Caco-2 (cell line): Measurements from ENCODE around the gene FAM124A. TPM values are rescaled to one million over a fixed set of nuclear protein-coding genes. Genes with fewer than 3 reads are reported as not detected.

Experiments used
- BruUV-seq: library from RNA; stranded (reverse); fragments of 400-500 nt; replicated peaks from 2 replicates; lab custom pipeline; 2021; lab: Mats Ljungman, UMichigan
- CTCF ChIA-PET: fragments of 300-600 bp; sonication (Branson Sonifier 250); formaldehyde crosslinking; loops from one replicate; lab custom pipeline; 2022; ENCODE audit warnings: antibody characterized with exemption; lab: Charles Lee
- POLR2A ChIA-PET: fragments of 300-600 bp; sonication (Branson Sonifier 250); formaldehyde crosslinking; loops from one replicate; lab custom pipeline; 2022; ENCODE audit warnings: antibody characterized with exemption; lab: Charles Lee
- DNase-seq, 2 experiments: peaks; one replicate each; pipeline versions ENCODE4 v3.0.0 to v3.0.0-alpha.2; 2020 to 2022
- H3K27me3 ChIP-seq: replicated peaks from 2 replicates; pipeline ENCODE4 v1.6.0; 2011; ENCODE audit warnings: low read length; ENCODE audit not compliant: control insufficient read depth, insufficient read depth
- H3K36me3 ChIP-seq: 2 replicates; pipeline ENCODE4 v1.5.1; 2011; ENCODE audit warnings: low read length; ENCODE audit not compliant: control insufficient read depth, insufficient read depth
- H3K4me1 ChIP-seq: fragments of 250-450 bp; sonication (Bioruptor Pico); 2 replicates; pipeline ENCODE4 v1.5.1; 2020; ENCODE audit warnings: mild to moderate bottlenecking
- H3K4me3 ChIP-seq: 2 replicates; pipeline ENCODE4 v1.5.1; 2011; ENCODE audit warnings: low read depth, mild to moderate bottlenecking, control low read depth, low read length
- H3K9me3 ChIP-seq: fragments of 250-450 bp; sonication (Bioruptor Pico); 2 replicates; pipeline ENCODE4 v1.5.1; 2020; ENCODE audit warnings: mild to moderate bottlenecking, moderate library complexity
- H3K27ac Mint-ChIP-seq: one replicate; pipeline ENCODE4 v1.8.0; 2022; ENCODE audit warnings: mixed read lengths; ENCODE audit not compliant: unreplicated experiment
- H3K27me3 Mint-ChIP-seq: one replicate; pipeline ENCODE4 v1.8.0; 2022; ENCODE audit warnings: mixed read lengths; ENCODE audit not compliant: insufficient read depth, unreplicated experiment
- H3K36me3 Mint-ChIP-seq: one replicate; pipeline ENCODE4 v1.8.0; 2022; ENCODE audit warnings: mild to moderate bottlenecking, mixed read lengths; ENCODE audit not compliant: insufficient read depth, unreplicated experiment
- H3K4me1 Mint-ChIP-seq: one replicate; pipeline ENCODE4 v1.8.0; 2022; ENCODE audit warnings: low read depth, mixed read lengths; ENCODE audit not compliant: unreplicated experiment
- H3K4me3 Mint-ChIP-seq: one replicate; pipeline ENCODE4 v1.8.0; 2022; ENCODE audit warnings: mild to moderate bottlenecking, moderate library complexity, mixed read lengths; ENCODE audit not compliant: unreplicated experiment
- H3K9me3 Mint-ChIP-seq: one replicate; pipeline ENCODE4 v1.8.0; 2022; ENCODE audit warnings: mixed read lengths; ENCODE audit not compliant: unreplicated experiment
- intact Hi-C: fragments of 100-400 bp; cut with micrococcal nuclease; formaldehyde crosslinking; loops from one replicate; pipeline ENCODE4 v1.10.0; 2022; ENCODE audit not compliant: unreplicated experiment
- total RNA-seq: library from RNA; stranded (reverse); gene quantifications from 2 replicates; pipeline ENCODE4 v1.2.3, GENCODE V29; 2022
- TF ChIP-seq, protein P1 (sequence below), 2 experiments: fragments of 200-600 bp in 1 of 2; IDR thresholded peaks; 1 replicate in 1 of 2; 2 replicates in 1 of 2; pipeline versions ENCODE4 v1.5.1 to v1.8.0; 2011 to 2022; ENCODE audit warnings: antibody characterized with exemption in 1 of 2, control low read depth in 1 of 2, inconsistent platforms in 1 of 2, low read depth in 1 of 2, low read length in 1 of 2, mild to moderate bottlenecking in 1 of 2, moderate library complexity in 1 of 2; ENCODE audit not compliant: insufficient read depth in 1 of 2, severe bottlenecking in 1 of 2, unreplicated experiment in 1 of 2

Gene FAM124A
- total RNA-seq, 1 experiment from 2014 or later: 0.52 TPM

DNA sequence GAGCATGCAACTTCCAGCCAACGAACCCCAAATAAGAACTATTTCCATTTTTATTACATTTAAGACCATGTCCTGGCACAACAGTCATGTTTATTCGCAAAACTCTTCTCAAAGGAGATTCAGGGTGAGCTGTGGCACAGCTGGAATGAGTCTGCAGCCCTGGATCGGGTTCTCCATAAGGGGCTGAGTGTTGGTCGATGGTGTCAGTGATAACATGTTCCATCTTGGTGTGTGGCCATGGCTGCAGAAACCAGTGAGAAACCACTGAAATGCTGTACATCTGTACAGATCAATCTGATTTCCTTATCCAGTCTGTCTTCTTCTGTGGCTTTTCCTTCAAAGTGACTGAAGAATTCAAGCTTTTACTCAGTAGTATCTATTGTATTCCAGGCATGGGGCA, 15.2 kb downstream of the FAM124A start:
- intact Hi-C loops: no loop called here
- ChIA-PET CTCF (no interaction called here), POLR2A (no interaction called here)
- H3K27me3 ChIP-seq: no peaks in the 10 kb centered on the region; the same call in none of the 2 replicates
- Mint-ChIP-seq H3K36me3 (no peaks in the 10 kb centered on the region), H3K4me1 (no peaks in the 10 kb centered on the region), H3K27ac (no peak overlapping the region), H3K4me3 (no peak overlapping the region), H3K27me3 (peaks cover 8% of the 10 kb centered on the region), H3K9me3 (no peaks in the 10 kb centered on the region)
- H3K9me3 ChIP-seq: no peaks in the 10 kb centered on the region
- H3K4me3 ChIP-seq: no peak overlapping the region
- H3K4me1 ChIP-seq: no peaks in the 10 kb centered on the region
- no peaks in the 10 kb centered on the region for H3K36me3 ChIP-seq
- no TSS peak for BruUV-seq
- no peak for DNase-seq
- TF ChIP-seq, protein P1, sequence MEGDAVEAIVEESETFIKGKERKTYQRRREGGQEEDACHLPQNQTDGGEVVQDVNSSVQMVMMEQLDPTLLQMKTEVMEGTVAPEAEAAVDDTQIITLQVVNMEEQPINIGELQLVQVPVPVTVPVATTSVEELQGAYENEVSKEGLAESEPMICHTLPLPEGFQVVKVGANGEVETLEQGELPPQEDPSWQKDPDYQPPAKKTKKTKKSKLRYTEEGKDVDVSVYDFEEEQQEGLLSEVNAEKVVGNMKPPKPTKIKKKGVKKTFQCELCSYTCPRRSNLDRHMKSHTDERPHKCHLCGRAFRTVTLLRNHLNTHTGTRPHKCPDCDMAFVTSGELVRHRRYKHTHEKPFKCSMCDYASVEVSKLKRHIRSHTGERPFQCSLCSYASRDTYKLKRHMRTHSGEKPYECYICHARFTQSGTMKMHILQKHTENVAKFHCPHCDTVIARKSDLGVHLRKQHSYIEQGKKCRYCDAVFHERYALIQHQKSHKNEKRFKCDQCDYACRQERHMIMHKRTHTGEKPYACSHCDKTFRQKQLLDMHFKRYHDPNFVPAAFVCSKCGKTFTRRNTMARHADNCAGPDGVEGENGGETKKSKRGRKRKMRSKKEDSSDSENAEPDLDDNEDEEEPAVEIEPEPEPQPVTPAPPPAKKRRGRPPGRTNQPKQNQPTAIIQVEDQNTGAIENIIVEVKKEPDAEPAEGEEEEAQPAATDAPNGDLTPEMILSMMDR (IDR thresholded peaks at IDR 0.05; ENCODE audit: insufficient read depth in 1 of 2, low read depth in 1 of 2, low read length in 1 of 2, severe bottlenecking in 1 of 2, unreplicated experiment in 1 of 2): no peak

DNA sequence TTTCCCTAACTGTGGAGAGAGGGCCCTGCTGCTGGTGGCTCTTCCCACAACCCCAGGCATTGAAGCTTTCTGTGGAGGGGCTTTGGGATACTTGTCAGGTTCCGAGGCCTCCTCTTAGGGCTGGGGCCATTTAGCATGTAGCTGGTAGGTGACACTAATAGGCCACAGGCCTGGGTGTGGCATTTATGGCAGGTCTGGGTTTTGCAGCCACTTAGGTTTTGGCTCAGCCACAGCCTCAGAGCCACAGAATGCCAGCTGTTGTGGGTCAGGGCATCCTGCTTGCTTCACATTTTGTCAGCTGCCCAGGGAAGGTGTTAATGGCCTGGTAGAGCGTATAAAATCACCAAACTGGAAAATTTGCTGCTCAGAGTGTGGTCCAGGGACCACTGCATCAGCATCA, 15.7 kb downstream of the FAM124A start:
- no peaks in the 10 kb centered on the region; the same call in none of the 2 replicates for H3K27me3 ChIP-seq
- H3K27ac Mint-ChIP-seq: no peak overlapping the region
- BruUV-seq: no TSS peak
- H3K27me3 Mint-ChIP-seq: peaks cover 5% of the 10 kb centered on the region
- no peaks in the 10 kb centered on the region for H3K36me3 Mint-ChIP-seq
- H3K9me3 ChIP-seq: no peaks in the 10 kb centered on the region
- no peaks in the 10 kb centered on the region for H3K36me3 ChIP-seq
- ChIA-PET POLR2A (no interaction called here), CTCF (no interaction called here)
- DNase-seq: no peak
- H3K4me3 ChIP-seq: no peak overlapping the region
- H3K4me3 Mint-ChIP-seq: no peak overlapping the region
- no peaks in the 10 kb centered on the region for H3K9me3 Mint-ChIP-seq
- intact Hi-C loops: no loop called here
- no peaks in the 10 kb centered on the region for H3K4me1 Mint-ChIP-seq
- TF ChIP-seq, protein P1 (IDR thresholded peaks at IDR 0.05; ENCODE audit: insufficient read depth in 1 of 2, low read depth in 1 of 2, low read length in 1 of 2, severe bottlenecking in 1 of 2, unreplicated experiment in 1 of 2): no peak
- H3K4me1 ChIP-seq: no peaks in the 10 kb centered on the region

DNA sequence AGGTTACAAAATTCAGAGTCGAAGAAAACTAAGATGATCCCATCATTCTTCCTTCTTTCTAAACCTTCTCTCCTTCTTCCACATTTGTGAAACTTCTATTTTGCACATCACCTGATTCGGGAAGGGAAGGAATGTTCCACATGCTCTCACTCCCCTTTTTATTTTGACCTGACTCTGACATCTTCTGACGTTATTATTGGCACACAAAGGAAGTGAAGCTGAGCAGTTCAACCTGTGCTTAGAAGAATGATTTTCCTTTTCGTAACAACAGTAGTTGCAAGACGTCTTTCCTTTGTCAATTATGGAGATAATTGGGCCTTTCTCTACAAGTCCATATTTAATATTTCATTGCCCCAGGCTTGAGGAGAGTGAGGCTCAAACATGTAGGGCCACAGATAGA, 18.0 kb downstream of the FAM124A start:
- H3K4me3 Mint-ChIP-seq: no peak overlapping the region

More for the DNA sequence above, 18.0 kb downstream of the FAM124A start:
- Mint-ChIP-seq H3K27me3 (no peaks in the 10 kb centered on the region), H3K9me3 (no peaks in the 10 kb centered on the region), H3K36me3 (no peaks in the 10 kb centered on the region), H3K27ac (no peak overlapping the region), H3K4me1 (no peaks in the 10 kb centered on the region)
- CTCF ChIA-PET: no interaction called here
- Histone ChIP-seq H3K36me3 (no peaks in the 10 kb centered on the region), H3K27me3 (no peaks in the 10 kb centered on the region; the same call in 1 of the 2 replicates), H3K9me3 (no peaks in the 10 kb centered on the region), H3K4me1 (no peaks in the 10 kb centered on the region), H3K4me3 (no peak overlapping the region)
- intact Hi-C loops: no loop called here
- DNase-seq: no peak
- no TSS peak for BruUV-seq
- TF ChIP-seq, protein P1 (IDR thresholded peaks at IDR 0.05; ENCODE audit: insufficient read depth in 1 of 2, low read depth in 1 of 2, low read length in 1 of 2, severe bottlenecking in 1 of 2, unreplicated experiment in 1 of 2): no peak
- POLR2A ChIA-PET: no interaction called here
